Spleen (tissue), 7 donors: ENCODE results near the gene SASH1.

Source experiments
- CTCF ChIP-seq, 11 experiments: fragments of 200-600 bp in 7 of 11; fragments of 450-650 bp in 4 of 11; sonication (generic) in 4 of 11; IDR thresholded peaks in 8 of 11; conservative IDR thresholded peaks in 3 of 11; 1 replicate in 7 of 11; 2 replicates in 4 of 11; pipeline versions ENCODE4 v1.4.0 to v1.8.0; 2016 to 2021; ENCODE audit warnings: antibody characterized with exemption in 11 of 11, inconsistent platforms in 4 of 11, mild to moderate bottlenecking in 1 of 11
- POLR2A ChIP-seq, 3 donors: fragments of 450-650 bp; IDR thresholded peaks; one replicate each; pipeline ENCODE4 v1.5.1; 2017; ENCODE audit warnings: antibody characterized with exemption in 3 of 3, mild to moderate bottlenecking in 1 of 3
- POLR2AphosphoS5 ChIP-seq, 3 donors: sonication (generic); formaldehyde crosslinking; IDR thresholded peaks; one replicate each; pipeline ENCODE4 v1.5.1; 2017; ENCODE audit warnings: antibody characterized with exemption in 3 of 3
- donor health status: DM: no; HTN: no; CAD: no; lungs with moderate emphysema.
- donor health status: DM: no; HTN: no; CAD: no.
- donor health status: DM: no; HTN: no; CAD: no.

GRCh38 chr6:148414836-148415235 lies 72.2 kb downstream of the SASH1 start:
- no peak for TF ChIP-seq POLR2AphosphoS5 (IDR thresholded peaks at IDR 0.05)
- no peak for TF ChIP-seq CTCF (IDR thresholded peaks at IDR 0.05 in 8 of 11, conservative IDR thresholded peaks at IDR 0.05 in 3 of 11)
- TF ChIP-seq POLR2A (IDR thresholded peaks at IDR 0.05): no peak
